Fibroblast of lung (primary cell): ENCODE measurements around the gene PAM.

ENCODE experiments used
- EZH2 ChIP-seq: IDR thresholded peaks from 2 replicates; pipeline ENCODE4 v1.5.1; 2012; ENCODE audit warnings: low read length, control low read depth, mild to moderate bottlenecking; ENCODE audit errors: missing control alignments
- TF ChIP-seq, protein P1 (sequence below), 2 donors: IDR thresholded peaks in 1 of 2; conservative IDR thresholded peaks in 1 of 2; 1 replicate in 1 of 2; 2 replicates in 1 of 2; pipeline ENCODE4 v1.5.1; 2011 to 2012; ENCODE audit warnings: low read length in 2 of 2, control low read depth in 1 of 2, inconsistent platforms in 1 of 2, low read depth in 1 of 2, mild to moderate bottlenecking in 1 of 2

DNA sequence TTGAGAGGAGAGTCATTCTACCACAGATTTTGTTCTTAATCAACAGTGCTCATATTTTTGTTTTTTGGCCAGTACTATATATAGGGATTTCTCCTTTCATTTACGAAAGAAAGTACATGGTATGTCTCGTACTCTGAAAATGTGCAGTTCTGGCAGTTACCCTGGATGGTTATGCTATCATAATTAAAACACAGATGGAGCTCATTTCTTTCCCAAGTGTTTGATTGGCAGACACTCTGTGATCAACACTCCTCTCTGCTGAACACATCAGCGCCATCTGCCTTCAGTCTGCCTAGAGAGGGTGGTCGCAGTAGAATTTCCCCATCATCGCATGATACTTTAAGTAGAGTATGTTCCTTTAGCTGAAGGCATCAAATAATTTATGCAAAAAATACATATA is 64.5 kb downstream of the PAM start:
- TF ChIP-seq EZH2 = no peak
- TF ChIP-seq, protein P1, sequence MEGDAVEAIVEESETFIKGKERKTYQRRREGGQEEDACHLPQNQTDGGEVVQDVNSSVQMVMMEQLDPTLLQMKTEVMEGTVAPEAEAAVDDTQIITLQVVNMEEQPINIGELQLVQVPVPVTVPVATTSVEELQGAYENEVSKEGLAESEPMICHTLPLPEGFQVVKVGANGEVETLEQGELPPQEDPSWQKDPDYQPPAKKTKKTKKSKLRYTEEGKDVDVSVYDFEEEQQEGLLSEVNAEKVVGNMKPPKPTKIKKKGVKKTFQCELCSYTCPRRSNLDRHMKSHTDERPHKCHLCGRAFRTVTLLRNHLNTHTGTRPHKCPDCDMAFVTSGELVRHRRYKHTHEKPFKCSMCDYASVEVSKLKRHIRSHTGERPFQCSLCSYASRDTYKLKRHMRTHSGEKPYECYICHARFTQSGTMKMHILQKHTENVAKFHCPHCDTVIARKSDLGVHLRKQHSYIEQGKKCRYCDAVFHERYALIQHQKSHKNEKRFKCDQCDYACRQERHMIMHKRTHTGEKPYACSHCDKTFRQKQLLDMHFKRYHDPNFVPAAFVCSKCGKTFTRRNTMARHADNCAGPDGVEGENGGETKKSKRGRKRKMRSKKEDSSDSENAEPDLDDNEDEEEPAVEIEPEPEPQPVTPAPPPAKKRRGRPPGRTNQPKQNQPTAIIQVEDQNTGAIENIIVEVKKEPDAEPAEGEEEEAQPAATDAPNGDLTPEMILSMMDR (conservative IDR thresholded peaks at IDR 0.05 in 1 of 2, IDR thresholded peaks at IDR 0.05 in 1 of 2; ENCODE audit: low read depth in 1 of 2, low read length in 2 of 2) = no peak
